Measurements from ENCODE around the gene CCDC6.
"Not testable (repeated sequence)": the region's sequence is repeated elsewhere in the genome, so short reads cannot be mapped to it uniquely, and the experiment has no call there.

Gene CCDC6

GRCh38 chr10:59807629-59808620, 98.4 kb downstream of the CCDC6 start:
- no peak for DNase-seq

GRCh38 chr10:59805014-59805413, 101.3 kb downstream of the CCDC6 start:
- DNase-seq: no peak

- no peak for DNase-seq
These were observed 102.1 kb downstream of the CCDC6 start for GRCh38 chr10:59804220-59804619.

GRCh38 chr10:59803714-59804113, 102.6 kb downstream of the CCDC6 start:
- DNase-seq: no peak

- DNase-seq: no peak
These were observed 105.2 kb downstream of the CCDC6 start for GRCh38 chr10:59801171-59801570.

GRCh38 chr10:59799421-59799820, 106.9 kb downstream of the CCDC6 start:
- no peak for DNase-seq

- DNase-seq: no peak
These were observed 112.4 kb downstream of the CCDC6 start for GRCh38 chr10:59793919-59794318.

GRCh38 chr10:59792812-59793211, 113.5 kb downstream of the CCDC6 start:
- DNase-seq: no peak

- no peak for DNase-seq
These were observed 114.8 kb downstream of the CCDC6 start for GRCh38 chr10:59791601-59792000.

GRCh38 chr10:59790080-59790479, 116.3 kb downstream of the CCDC6 start:
- not testable (repeated sequence) for DNase-seq

GRCh38 chr10:59788914-59789313, 117.4 kb downstream of the CCDC6 start:
- not testable (repeated sequence) for DNase-seq

- not testable (repeated sequence) for DNase-seq
These were observed 119.3 kb downstream of the CCDC6 start for GRCh38 chr10:59787032-59787431.

- DNase-seq: not testable (repeated sequence)
These were observed 120.9 kb downstream of the CCDC6 start for GRCh38 chr10:59785476-59785875.

- DNase-seq: no peak
These were observed 124.8 kb downstream of the CCDC6 start for GRCh38 chr10:59781511-59781910.

- no peak for DNase-seq
These were observed 126.4 kb downstream of the CCDC6 start for GRCh38 chr10:59779756-59780533.

GRCh38 chr10:59774451-59774850, 131.9 kb downstream of the CCDC6 start:
- DNase-seq: no peak

- DNase-seq: no peak
These were observed 133.3 kb downstream of the CCDC6 start for GRCh38 chr10:59773088-59773487.

GRCh38 chr10:59771162-59771807, 135.1 kb downstream of the CCDC6 start:
- DNase-seq: no peak

GRCh38 chr10:59770689-59771088, 135.7 kb downstream of the CCDC6 start:
- no peak for DNase-seq

- DNase-seq: no peak
These were observed 143.9 kb downstream of the CCDC6 start for GRCh38 chr10:59762505-59762904.

- no peak for DNase-seq
These were observed 148.4 kb downstream of the CCDC6 start for GRCh38 chr10:59757966-59758365.

GRCh38 chr10:59754951-59755350, 151.4 kb downstream of the CCDC6 start:
- DNase-seq: no peak

GRCh38 chr10:59753267-59753666, 153.1 kb downstream of the CCDC6 start, which contains the start of gene MRLN:
MRLN (minus strand) TSS chr10:59753455.
- DNase-seq: peak; percentile 87
